Activated gamma-delta T cell (primary cell): ENCODE measurements around the gene DEFB132.
A peak's percentile ranks its signal among the peaks of the same experiment; 100 is the strongest.

Experiments
- DNase-seq: peaks from one replicate; lab custom pipeline; 2025; lab: John Stamatoyannopoulos, UW

Gene DEFB132

GRCh38 chr20:297098-297924, 39.8 kb downstream of the DEFB132 start, which contains the start of gene ZCCHC3:
TSS of gene ZCCHC3 (plus strand) at chr20:297570. CDS start at chr20:297587, 17 bp downstream.
- DNase-seq: peak; percentile 66

GRCh38 chr20:297925-298775, 40.6 kb downstream of the DEFB132 start:
- no peak for DNase-seq

GRCh38 chr20:298776-299391, 41.4 kb downstream of the DEFB132 start:
- DNase-seq: no peak

- DNase-seq: no peak
These were observed 42.9 kb downstream of the DEFB132 start for GRCh38 chr20:300345-300990.

- DNase-seq: no peak
These were observed 44.6 kb downstream of the DEFB132 start for GRCh38 chr20:301886-302848.

- no peak for DNase-seq
These were observed 48.2 kb downstream of the DEFB132 start for GRCh38 chr20:305745-306144.

GRCh38 chr20:308427-309038, 51.0 kb downstream of the DEFB132 start:
- DNase-seq: no peak

GRCh38 chr20:309306-309840, 51.8 kb downstream of the DEFB132 start:
- DNase-seq: no peak

- DNase-seq: peak; percentile 31
These were observed 52.5 kb downstream of the DEFB132 start for GRCh38 chr20:309841-310644.

GRCh38 chr20:310645-311044, 53.1 kb downstream of the DEFB132 start:
- DNase-seq: no peak
